Ectodermal cell (in vitro differentiated cells): ENCODE measurements around the gene ARHGEF10L.

Experiments
- H3K27ac ChIP-seq: 2 replicates; pipeline ENCODE4 v1.7.0; 2013; ENCODE audit warnings: mild to moderate bottlenecking, low read depth, low read length; ENCODE audit not compliant: insufficient read depth, poor library complexity, severe bottlenecking
- H3K27me3 ChIP-seq: 2 replicates; pipeline ENCODE4 v1.7.0; 2013; ENCODE audit warnings: mild to moderate bottlenecking, low read length; ENCODE audit not compliant: insufficient read depth, control insufficient read depth, poor library complexity, severe bottlenecking
- H3K36me3 ChIP-seq: one replicate; pipeline ENCODE4 v1.7.0; 2013; ENCODE audit warnings: low read length; ENCODE audit not compliant: control insufficient read depth, insufficient read depth
- H3K4me1 ChIP-seq: one replicate; pipeline ENCODE4 v1.7.0; 2013; ENCODE audit warnings: low read length; ENCODE audit not compliant: control insufficient read depth, insufficient read depth
- H3K4me3 ChIP-seq: 2 replicates; pipeline ENCODE4 v1.7.0; 2013; ENCODE audit warnings: low read depth, low read length, control low read depth; ENCODE audit not compliant: insufficient read depth
- H3K9me3 ChIP-seq: 2 replicates; pipeline ENCODE4 v1.7.0; 2013; ENCODE audit warnings: mild to moderate bottlenecking, low read length, moderate library complexity; ENCODE audit not compliant: control insufficient read depth
- WGBS, 2 experiments: methylation state at CpG; one replicate each; pipeline ENCODE4 v1.1.7; 2013; ENCODE audit warnings: missing lambda C conversion rate in 2 of 2; 5-methylcytosine and 5-hydroxymethylcytosine counted together

The ARHGEF10L gene

GRCh38 chr1:17579951-17580939, 40.7 kb downstream of the ARHGEF10L start:
- H3K36me3 ChIP-seq = no peaks in the 10 kb centered on the region
- no peaks in the 10 kb centered on the region for H3K27me3 ChIP-seq
- no peaks in the 10 kb centered on the region for H3K9me3 ChIP-seq
- peaks cover 32% of the 10 kb centered on the region for H3K4me1 ChIP-seq
- no peak overlapping the region for H3K4me3 ChIP-seq
- H3K27ac ChIP-seq = no peak overlapping the region
- WGBS, 2 experiments = 89 to 92% methylated on average over 16 of the region's 16 CpGs

GRCh38 chr1:17581389-17582123, 42.1 kb downstream of the ARHGEF10L start:
- H3K27me3 ChIP-seq = no peaks in the 10 kb centered on the region
- no peak overlapping the region for H3K4me3 ChIP-seq
- H3K4me1 ChIP-seq = peaks cover 23% of the 10 kb centered on the region
- no peak overlapping the region for H3K27ac ChIP-seq
- H3K9me3 ChIP-seq = no peaks in the 10 kb centered on the region
- 90 to 95% methylated on average over 10 of the region's 10 CpGs for WGBS, 2 experiments
- H3K36me3 ChIP-seq = no peaks in the 10 kb centered on the region

GRCh38 chr1:17582124-17582774, 42.8 kb downstream of the ARHGEF10L start:
- Histone ChIP-seq H3K36me3 (no peaks in the 10 kb centered on the region), H3K27me3 (no peaks in the 10 kb centered on the region), H3K9me3 (no peaks in the 10 kb centered on the region), H3K27ac (no peak overlapping the region), H3K4me1 (peaks cover 28% of the 10 kb centered on the region), H3K4me3 (no peak overlapping the region)
- 55 to 62% methylated on average over 10 to 11 of the region's 11 CpGs for WGBS, 2 experiments

GRCh38 chr1:17584539-17584938, 45.0 kb downstream of the ARHGEF10L start:
- H3K27ac ChIP-seq = no peak overlapping the region
- 94 to 97% methylated on average over 7 of the region's 10 CpGs for WGBS, 2 experiments
- H3K9me3 ChIP-seq = no peaks in the 10 kb centered on the region
- no peaks in the 10 kb centered on the region for H3K36me3 ChIP-seq
- H3K27me3 ChIP-seq = no peaks in the 10 kb centered on the region
- no peak overlapping the region for H3K4me3 ChIP-seq
- H3K4me1 ChIP-seq = peaks cover 41% of the 10 kb centered on the region

- Histone ChIP-seq H3K4me3 (no peak overlapping the region), H3K9me3 (no peaks in the 10 kb centered on the region), H3K27ac (no peak overlapping the region), H3K4me1 (peaks cover 38% of the 10 kb centered on the region), H3K27me3 (no peaks in the 10 kb centered on the region), H3K36me3 (no peaks in the 10 kb centered on the region)
- WGBS, 2 experiments = 93 to 95% methylated on average over 9 of the region's 9 CpGs
Measured at GRCh38 chr1:17585266-17585987, 45.9 kb downstream of the ARHGEF10L start.

GRCh38 chr1:17586172-17586964, 46.9 kb downstream of the ARHGEF10L start:
- H3K27ac ChIP-seq = peak overlapping the region; percentile 94
- no peaks in the 10 kb centered on the region for H3K9me3 ChIP-seq
- peaks cover 38% of the 10 kb centered on the region for H3K4me1 ChIP-seq
- WGBS, 2 experiments = 74 to 75% methylated on average over 10 of the region's 10 CpGs
- H3K27me3 ChIP-seq = no peaks in the 10 kb centered on the region
- H3K36me3 ChIP-seq = no peaks in the 10 kb centered on the region
- no peak overlapping the region for H3K4me3 ChIP-seq

- Histone ChIP-seq H3K36me3 (no peaks in the 10 kb centered on the region), H3K27ac (peak overlapping the region; percentile 94)
Measured at GRCh38 chr1:17587693-17588047, 48.2 kb downstream of the ARHGEF10L start.

GRCh38 chr1:17588048-17588871, 48.8 kb downstream of the ARHGEF10L start:
- Histone ChIP-seq H3K4me3 (no peak overlapping the region), H3K27ac (peak overlapping the region; percentile 94), H3K27me3 (no peaks in the 10 kb centered on the region), H3K9me3 (no peaks in the 10 kb centered on the region), H3K4me1 (peaks cover 26% of the 10 kb centered on the region), H3K36me3 (no peaks in the 10 kb centered on the region)
- 23 to 31% methylated on average over 13 of the region's 13 CpGs for WGBS, 2 experiments

More at GRCh38 chr1:17587693-17588047, 48.2 kb downstream of the ARHGEF10L start:
- H3K9me3 ChIP-seq = no peaks in the 10 kb centered on the region
- H3K4me3 ChIP-seq = no peak overlapping the region
- WGBS, 2 experiments = 64% methylated on average over 3 of the region's 3 CpGs
- H3K27me3 ChIP-seq = no peaks in the 10 kb centered on the region
- peaks cover 30% of the 10 kb centered on the region for H3K4me1 ChIP-seq
